GM12878 (cell line): Measurements from ENCODE around the gene EFTUD2. TPM values are rescaled to one million over a fixed set of nuclear protein-coding genes. Genes with fewer than 3 reads are reported as not detected.
A peak's percentile ranks its signal among the peaks of the same experiment; 100 is the strongest.

Experiments used
- ATAC-seq: fragments of 200-7000 bp; cut with Tn5 transposase; 3 replicates; pipeline ENCODE4 v1.9.1; 2020; ENCODE audit warnings: mild to moderate bottlenecking, moderate library complexity
- BruUV-seq: library from RNA; stranded (reverse); fragments of 400-500 nt; replicated peaks from 2 replicates; lab custom pipeline; 2021; lab: Mats Ljungman, UMichigan
- CTCF ChIA-PET: fragments of 300-600 bp; sonication (Branson Sonifier 250); formaldehyde crosslinking; extraction: SDS; loops from one replicate; lab custom pipeline; 2021; ENCODE audit warnings: inconsistent platforms; lab: Yijun Ruan, JAX
- POLR2A ChIA-PET: fragments of 350-600 bp; formaldehyde crosslinking; extraction: SDS; loops from one replicate; lab custom pipeline; 2021; ENCODE audit warnings: inconsistent platforms; lab: Charles Lee
- RAD21 ChIA-PET: fragments of 300-600 bp; sonication (Branson Sonifier 250); formaldehyde crosslinking; loops from one replicate; lab custom pipeline; 2023; ENCODE audit warnings: antibody characterized with exemption; ENCODE audit not compliant: unreplicated experiment; lab: Charles Lee
- SMC1A ChIA-PET: fragments of 300-600 bp; sonication (Branson Sonifier 250); formaldehyde crosslinking; loops from one replicate; lab custom pipeline; 2023; ENCODE audit not compliant: unreplicated experiment, uncharacterized antibody; lab: Charles Lee
- DNase-seq: peaks from one replicate; pipeline ENCODE4 v3.0.0-alpha.2; 2011; ENCODE audit warnings: low read depth, low spot score
- FAIRE-seq: peaks from 3 replicates; lab custom pipeline; 2011; peaks lifted over from hg19 to GRCh38; lab: Jason Lieb, UNC
- H2AFZ ChIP-seq: 2 replicates; pipeline ENCODE4 v1.6.0; 2011; ENCODE audit warnings: low read depth, low read length, control low read depth; ENCODE audit not compliant: control insufficient read depth
- H3K27ac ChIP-seq: 2 replicates; pipeline ENCODE4 v1.5.1; 2011; ENCODE audit warnings: control low read depth; ENCODE audit not compliant: control insufficient read depth, insufficient read depth
- H3K27me3 ChIP-seq, 2 experiments: replicated peaks in 1 of 2; 2 replicates each; pipeline versions ENCODE4 v1.6.0 to v1.6.1; 2011; ENCODE audit warnings: low read length in 1 of 2; ENCODE audit not compliant: control insufficient read depth in 2 of 2, insufficient read depth in 2 of 2
- H3K36me3 ChIP-seq, 2 experiments: 2 replicates each; pipeline ENCODE4 v1.5.1; 2011; ENCODE audit warnings: low read length in 1 of 2; ENCODE audit not compliant: control insufficient read depth in 2 of 2, insufficient read depth in 2 of 2
- H3K4me1 ChIP-seq: 2 replicates; pipeline ENCODE4 v1.6.1; 2011; ENCODE audit warnings: mild to moderate bottlenecking, low read length, moderate library complexity, mixed read lengths; ENCODE audit not compliant: control insufficient read depth, insufficient read depth
- H3K4me2 ChIP-seq: 2 replicates; pipeline ENCODE4 v1.6.0; 2011; ENCODE audit warnings: control low read depth; ENCODE audit not compliant: control insufficient read depth, insufficient read depth
- H3K4me3 ChIP-seq: fragments of 200-600 bp; sonication (generic); 2 replicates; pipeline ENCODE4 v1.5.1; 2016
- H3K79me2 ChIP-seq: 2 replicates; pipeline ENCODE4 v1.6.0; 2011; ENCODE audit warnings: low read length; ENCODE audit not compliant: control insufficient read depth, insufficient read depth
- H3K9ac ChIP-seq: 2 replicates; pipeline ENCODE4 v1.8.0; 2011; ENCODE audit warnings: low read length, control low read depth, mixed read lengths; ENCODE audit not compliant: control insufficient read depth, insufficient read depth
- H3K9me3 ChIP-seq: replicated peaks from 3 replicates; pipeline ENCODE4 v1.5.1; 2011; ENCODE audit warnings: mild to moderate bottlenecking, low read length; ENCODE audit not compliant: control insufficient read depth, insufficient read depth
- H4K20me1 ChIP-seq: 2 replicates; pipeline ENCODE4 v1.6.0; 2011; ENCODE audit not compliant: control insufficient read depth, insufficient read depth
- BRCA1 ChIP-seq: IDR thresholded peaks from 2 replicates; pipeline ENCODE4 v1.6.1; 2011; ENCODE audit warnings: low read depth, low read length, improper control_type of control experiment
- CBFB ChIP-seq: IDR thresholded peaks from 2 replicates; pipeline ENCODE4 v1.6.1; 2016; ENCODE audit warnings: antibody characterized with exemption, low read depth
- DPF2 ChIP-seq: fragments of 450-650 bp; IDR thresholded peaks from 2 replicates; pipeline ENCODE4 v1.6.1; 2017; ENCODE audit warnings: mild to moderate bottlenecking
- JUND ChIP-seq: IDR thresholded peaks from 2 replicates; pipeline ENCODE4 v1.6.1; 2012; ENCODE audit warnings: low read depth, mild to moderate bottlenecking, low read length, improper control_type of control experiment, moderate library complexity
- MXI1 ChIP-seq: fragments of 150-350 bp; IDR thresholded peaks from 2 replicates; pipeline ENCODE4 v1.6.1; 2011; ENCODE audit warnings: low read depth, mild to moderate bottlenecking, inconsistent platforms, low read length, improper control_type of control experiment
- PML ChIP-seq: IDR thresholded peaks from 2 replicates; pipeline ENCODE4 v1.6.1; 2012; ENCODE audit warnings: low read length, inconsistent platforms
- RAD21 ChIP-seq: IDR thresholded peaks from 2 replicates; pipeline ENCODE4 v1.6.1; 2011; ENCODE audit warnings: mild to moderate bottlenecking, low read depth, low read length, moderate library complexity; ENCODE audit not compliant: insufficient read depth
- RFX5 ChIP-seq: IDR thresholded peaks from 2 replicates; pipeline ENCODE4 v1.6.1; 2011; ENCODE audit warnings: low read depth, low read length, improper control_type of control experiment
- SMC3 ChIP-seq: IDR thresholded peaks from 2 replicates; pipeline ENCODE4 v1.6.1; 2011; ENCODE audit warnings: low read length, improper control_type of control experiment, borderline replicate concordance
- TCF7 ChIP-seq: IDR thresholded peaks from 2 replicates; pipeline ENCODE4 v1.6.1; 2014; ENCODE audit warnings: antibody characterized with exemption, borderline replicate concordance
- YY1 ChIP-seq: IDR thresholded peaks from 2 replicates; pipeline ENCODE4 v1.6.1; 2011; ENCODE audit warnings: low read depth, mild to moderate bottlenecking, low read length
- ZSCAN29 ChIP-seq: fragments of 450-650 bp; IDR thresholded peaks from 2 replicates; pipeline ENCODE4 v1.6.1; 2017; ENCODE audit warnings: mild to moderate bottlenecking, moderate library complexity
- WGBS: methylation state at CpG from one replicate; pipeline ENCODE4 v1.1.6; 2016; ENCODE audit warnings: low lambda C conversion rate; ENCODE audit not compliant: insufficient replicate concordance, insufficient coverage; ENCODE audit errors: missing lambda C conversion rate; 5-methylcytosine and 5-hydroxymethylcytosine counted together
- in situ Hi-C: fragments of 300-500 bp; cut with MboI; formaldehyde crosslinking; loops from 9 replicates; pipeline ENCODE4 v1.14.3; 2018; ENCODE audit warnings: mixed read lengths
- intact Hi-C: fragments of 100-400 bp; cut with micrococcal nuclease; formaldehyde crosslinking; loops from one replicate; pipeline ENCODE4 v1.14.2; 2022; ENCODE audit not compliant: unreplicated experiment
- polyA plus RNA-seq, 11 experiments: library from polyadenylated mRNA; depleted of rRNA in 4 of 11; unstranded in 6 of 11; stranded (reverse) in 5 of 11; fragments of >200 nt; fragmentation: Nextera tagmentation in 4 of 11; fragmentation: Illumina TruSeq in 1 of 11; extraction: Ambion mirVana in 4 of 11; extraction: Trizol in 1 of 11; gene quantifications; 1 replicate in 1 of 11; 2 replicates in 10 of 11; pipeline versions ENCODE4 v1.2.1 to v1.2.3, GENCODE V29; 2011 to 2016; ENCODE audit warnings: inconsistent platforms in 2 of 11, missing spikeins in 2 of 11, low read depth in 1 of 11
- total RNA-seq, 4 experiments: library from RNA; depleted of rRNA in 3 of 4; stranded (reverse); fragments of >200 nt in 3 of 4; fragmentation: Illumina TruSeq in 1 of 4; extraction: Trizol in 1 of 4; gene quantifications; 2 replicates each; pipeline versions ENCODE4 v1.2.1 to v1.2.3, GENCODE V29; 2013 to 2021
- TF ChIP-seq, protein P1 (sequence below): fragments of 450-650 bp; IDR thresholded peaks from 2 replicates; pipeline ENCODE4 v1.6.1; 2018; ENCODE audit warnings: borderline replicate concordance, mild to moderate bottlenecking; ENCODE audit not compliant: partially characterized antibody
- TF ChIP-seq, protein P2 (sequence below), 3 experiments: IDR thresholded peaks in 2 of 3; conservative IDR thresholded peaks in 1 of 3; 2 replicates each; pipeline ENCODE4 v1.5.1; 2011; ENCODE audit warnings: low read depth in 3 of 3, low read length in 3 of 3, mild to moderate bottlenecking in 3 of 3, control low read depth in 2 of 3, moderate library complexity in 2 of 3, inconsistent platforms in 1 of 3, mixed read lengths in 1 of 3; ENCODE audit not compliant: control insufficient read depth in 2 of 3, insufficient read depth in 1 of 3; ENCODE audit errors: extremely low read depth in 1 of 3
- TF ChIP-seq, protein P3 (sequence below): fragments of 450-650 bp; conservative IDR thresholded peaks from 2 replicates; pipeline ENCODE4 v1.6.1; 2017; ENCODE audit warnings: mild to moderate bottlenecking, moderate library complexity

EFTUD2 gene
- total and polyA plus RNA-seq, 10 of the 15 experiments (the other 5 are each of a cell fraction or from before 2014, with no cell fraction given) = 33.0 to 198 (median 126) TPM

DNA sequence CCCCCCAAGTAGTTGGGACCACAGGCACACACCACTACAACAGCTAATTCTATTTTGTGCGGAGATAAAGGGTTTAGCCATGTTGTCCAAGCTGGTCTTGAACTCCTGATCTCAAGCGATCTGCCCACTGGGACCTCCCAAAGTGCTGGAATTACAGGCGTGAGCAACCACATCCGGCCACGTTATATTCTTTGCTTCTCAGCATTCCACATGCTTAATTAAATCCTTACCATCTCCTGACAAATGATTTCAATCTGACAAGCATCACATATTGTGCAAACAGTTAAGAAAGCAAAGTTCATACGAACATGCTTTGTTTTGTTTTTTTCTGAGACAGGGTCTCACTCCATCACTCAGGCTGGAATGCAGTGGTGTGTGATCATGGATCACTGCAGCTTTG is 33.3 kb downstream of the EFTUD2 start (continued):
- TF ChIP-seq, protein P1, sequence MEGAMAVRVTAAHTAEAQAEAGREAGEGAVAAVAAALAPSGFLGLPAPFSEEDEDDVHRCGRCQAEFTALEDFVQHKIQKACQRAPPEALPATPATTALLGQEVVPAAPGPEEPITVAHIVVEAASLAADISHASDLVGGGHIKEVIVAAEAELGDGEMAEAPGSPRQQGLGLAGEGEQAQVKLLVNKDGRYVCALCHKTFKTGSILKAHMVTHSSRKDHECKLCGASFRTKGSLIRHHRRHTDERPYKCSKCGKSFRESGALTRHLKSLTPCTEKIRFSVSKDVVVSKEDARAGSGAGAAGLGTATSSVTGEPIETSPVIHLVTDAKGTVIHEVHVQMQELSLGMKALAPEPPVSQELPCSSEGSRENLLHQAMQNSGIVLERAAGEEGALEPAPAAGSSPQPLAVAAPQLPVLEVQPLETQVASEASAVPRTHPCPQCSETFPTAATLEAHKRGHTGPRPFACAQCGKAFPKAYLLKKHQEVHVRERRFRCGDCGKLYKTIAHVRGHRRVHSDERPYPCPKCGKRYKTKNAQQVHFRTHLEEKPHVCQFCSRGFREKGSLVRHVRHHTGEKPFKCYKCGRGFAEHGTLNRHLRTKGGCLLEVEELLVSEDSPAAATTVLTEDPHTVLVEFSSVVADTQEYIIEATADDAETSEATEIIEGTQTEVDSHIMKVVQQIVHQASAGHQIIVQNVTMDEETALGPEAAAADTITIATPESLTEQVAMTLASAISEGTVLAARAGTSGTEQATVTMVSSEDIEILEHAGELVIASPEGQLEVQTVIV = no peak
- TF ChIP-seq RFX5 (no peak), PML (no peak), SMC3 (no peak), JUND (no peak), BRCA1 (no peak), DPF2 (no peak), MXI1 (no peak), TCF7 (no peak)

DNA sequence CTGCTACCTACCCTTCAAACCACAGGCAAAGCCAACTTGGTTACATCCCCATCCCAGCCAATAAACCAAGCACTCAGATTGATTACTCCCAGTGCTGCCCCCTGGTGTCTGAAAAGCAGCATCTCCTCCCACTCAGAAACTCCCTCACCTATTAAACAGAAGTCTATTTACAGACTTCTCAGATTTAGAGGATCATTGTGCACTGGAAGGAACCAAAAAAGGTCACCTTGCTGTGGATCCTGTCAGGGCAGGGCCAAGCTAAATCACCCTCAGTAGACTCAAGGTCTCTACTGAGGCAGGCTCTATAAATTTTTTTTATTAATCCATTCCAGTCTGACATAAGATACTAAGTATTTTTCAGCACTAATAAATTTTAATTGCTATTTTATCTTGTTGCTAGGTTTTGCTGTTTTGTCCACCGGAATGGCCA is 34.0 kb downstream of the EFTUD2 start:
- TF ChIP-seq, protein P2, sequence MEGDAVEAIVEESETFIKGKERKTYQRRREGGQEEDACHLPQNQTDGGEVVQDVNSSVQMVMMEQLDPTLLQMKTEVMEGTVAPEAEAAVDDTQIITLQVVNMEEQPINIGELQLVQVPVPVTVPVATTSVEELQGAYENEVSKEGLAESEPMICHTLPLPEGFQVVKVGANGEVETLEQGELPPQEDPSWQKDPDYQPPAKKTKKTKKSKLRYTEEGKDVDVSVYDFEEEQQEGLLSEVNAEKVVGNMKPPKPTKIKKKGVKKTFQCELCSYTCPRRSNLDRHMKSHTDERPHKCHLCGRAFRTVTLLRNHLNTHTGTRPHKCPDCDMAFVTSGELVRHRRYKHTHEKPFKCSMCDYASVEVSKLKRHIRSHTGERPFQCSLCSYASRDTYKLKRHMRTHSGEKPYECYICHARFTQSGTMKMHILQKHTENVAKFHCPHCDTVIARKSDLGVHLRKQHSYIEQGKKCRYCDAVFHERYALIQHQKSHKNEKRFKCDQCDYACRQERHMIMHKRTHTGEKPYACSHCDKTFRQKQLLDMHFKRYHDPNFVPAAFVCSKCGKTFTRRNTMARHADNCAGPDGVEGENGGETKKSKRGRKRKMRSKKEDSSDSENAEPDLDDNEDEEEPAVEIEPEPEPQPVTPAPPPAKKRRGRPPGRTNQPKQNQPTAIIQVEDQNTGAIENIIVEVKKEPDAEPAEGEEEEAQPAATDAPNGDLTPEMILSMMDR (IDR thresholded peaks at IDR 0.05 in 2 of 3, conservative IDR thresholded peaks at IDR 0.05 in 1 of 3; ENCODE audit: control insufficient read depth in 2 of 3, extremely low read depth in 1 of 3, insufficient read depth in 1 of 3, low read depth in 3 of 3, low read length in 3 of 3) = peak; percentile 72 to 88 (median 78)
- TF ChIP-seq SMC3 = peak; percentile 92
- TF ChIP-seq, protein P3, sequence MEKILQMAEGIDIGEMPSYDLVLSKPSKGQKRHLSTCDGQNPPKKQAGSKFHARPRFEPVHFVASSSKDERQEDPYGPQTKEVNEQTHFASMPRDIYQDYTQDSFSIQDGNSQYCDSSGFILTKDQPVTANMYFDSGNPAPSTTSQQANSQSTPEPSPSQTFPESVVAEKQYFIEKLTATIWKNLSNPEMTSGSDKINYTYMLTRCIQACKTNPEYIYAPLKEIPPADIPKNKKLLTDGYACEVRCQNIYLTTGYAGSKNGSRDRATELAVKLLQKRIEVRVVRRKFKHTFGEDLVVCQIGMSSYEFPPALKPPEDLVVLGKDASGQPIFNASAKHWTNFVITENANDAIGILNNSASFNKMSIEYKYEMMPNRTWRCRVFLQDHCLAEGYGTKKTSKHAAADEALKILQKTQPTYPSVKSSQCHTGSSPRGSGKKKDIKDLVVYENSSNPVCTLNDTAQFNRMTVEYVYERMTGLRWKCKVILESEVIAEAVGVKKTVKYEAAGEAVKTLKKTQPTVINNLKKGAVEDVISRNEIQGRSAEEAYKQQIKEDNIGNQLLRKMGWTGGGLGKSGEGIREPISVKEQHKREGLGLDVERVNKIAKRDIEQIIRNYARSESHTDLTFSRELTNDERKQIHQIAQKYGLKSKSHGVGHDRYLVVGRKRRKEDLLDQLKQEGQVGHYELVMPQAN = no peak
- peak; percentile 58 for TF ChIP-seq RAD21
- no peak for TF ChIP-seq CBFB
- TF ChIP-seq YY1 = peak; percentile 33; the same call in 1 of the 2 replicates
- no peak for TF ChIP-seq ZSCAN29
- H3K79me2 ChIP-seq = no peaks in the 10 kb centered on the region
- DNase-seq = no peak
- H3K9me3 ChIP-seq = no peaks in the 10 kb centered on the region
- no peak overlapping the region for H3K4me2 ChIP-seq
- no peaks in the 10 kb centered on the region for H3K27me3 ChIP-seq
- 79% methylated on average over 1 of the region's 1 CpG for WGBS
- no TSS peak for BruUV-seq
- peaks cover 24 to 36% of the 10 kb centered on the region in 2 experiments for H3K36me3 ChIP-seq
- no peak overlapping the region for H3K27ac ChIP-seq
- H3K4me1 ChIP-seq = no peaks in the 10 kb centered on the region
- ChIA-PET CTCF (interaction anchor here (0.7 to 12.3 kb wide), 11 partner anchors 8 to 332 kb away, joined by 3 to 175 read pairs (median 4); no protein-coding TSS in a partner anchor), POLR2A (no interaction called here), SMC1A (interaction anchor here (0.6 to 4.4 kb wide), 4 partner anchors 65 to 824 kb away, joined by 3 to 19 read pairs (median 3); no protein-coding TSS in a partner anchor), RAD21 (interaction anchor here (2.7 kb wide), 1 partner anchor 87 kb away, joined by 13 read pairs; no protein-coding TSS in a partner anchor)
- intact Hi-C loops (loop anchor here (1.0 kb wide), 2 partner anchors 90 to 332 kb away; no protein-coding TSS in a partner anchor), in situ Hi-C loops (loop anchor here (5.0 to 25.0 kb wide), 2 partner anchors 83 to 1653 kb away; partner anchors contain the start of gene TMEM106A)
- H3K9ac ChIP-seq = no peak overlapping the region
- FAIRE-seq = peak; percentile 91
- ATAC-seq = peak; percentile 92
- no peak overlapping the region for H2AFZ ChIP-seq
- H4K20me1 ChIP-seq = no peaks in the 10 kb centered on the region; the same call in 1 of the 2 replicates
- H3K4me3 ChIP-seq = no peak overlapping the region
